ENCODE results near the gene CST3.

Gene CST3

GRCh38 chr20:23595941-23596340, 41.8 kb downstream of the CST3 start:
- no peak overlapping the region for H3K27ac ChIP-seq (ENCODE audit: extremely low read depth, low read depth, low read length)
- CTCF ChIA-PET = interaction anchor here (1.1 kb wide), 1 partner anchor 11 kb away, joined by 4 read pairs; no protein-coding TSS in a partner anchor
- no peaks in the 10 kb centered on the region for H3K36me3 ChIP-seq (ENCODE audit: control insufficient read depth in 2 of 2, insufficient read depth in 1 of 2, low read length in 2 of 2)
- 0 out of 2 replicates have a peak, but pooled peaks cover 3% of the 10 kb centered on the region for H3K4me1 ChIP-seq (ENCODE audit: control insufficient read depth, insufficient read depth, low read length)
- POLR2A ChIA-PET = no interaction called here
- H3K9me3 ChIP-seq (ENCODE audit: control insufficient read depth, insufficient read depth, low read depth, low read length) = no peaks in the 10 kb centered on the region
- H3K4me3 ChIP-seq (ENCODE audit: low read depth, low read length) = no peak overlapping the region
- TF ChIP-seq OSR2 (tag by site-specific recombination; IDR thresholded peaks at IDR 0.05) = no peak
- no peak for TF ChIP-seq KLF7 (tag by site-specific recombination; IDR thresholded peaks at IDR 0.05; ENCODE audit: borderline replicate concordance)
- no peak for TF ChIP-seq ZNF561 (tag by site-specific recombination; IDR thresholded peaks at IDR 0.05; ENCODE audit: borderline replicate concordance)
- TF ChIP-seq ZNF19 (tag by site-specific recombination; IDR thresholded peaks at IDR 0.05; ENCODE audit: low read depth) = no peak
- TF ChIP-seq ZNF660 (tag by site-specific recombination; IDR thresholded peaks at IDR 0.05) = no peak
- TF ChIP-seq ZBTB17 (tag by site-specific recombination; IDR thresholded peaks at IDR 0.05) = no peak
- TF ChIP-seq ZNF366 (tag by site-specific recombination; conservative IDR thresholded peaks at IDR 0.05) = no peak
- no peak for TF ChIP-seq HOXD13 (CRISPR knock-in tag; IDR thresholded peaks at IDR 0.05; ENCODE audit: borderline replicate concordance)
- TF ChIP-seq ZNF792 (tag by site-specific recombination; IDR thresholded peaks at IDR 0.05) = no peak
- no peak for TF ChIP-seq ZNF664 (tag by site-specific recombination; IDR thresholded peaks at IDR 0.05)
- TF ChIP-seq IKZF3 (tag by site-specific recombination; IDR thresholded peaks at IDR 0.05) = no peak
- TF ChIP-seq SP2 (tag by site-specific recombination; IDR thresholded peaks at IDR 0.05) = no peak
- TF ChIP-seq ZNF596 (tag by site-specific recombination; IDR thresholded peaks at IDR 0.05) = no peak
- TF ChIP-seq ZNF548 (tag by site-specific recombination; IDR thresholded peaks at IDR 0.05) = no peak
- TF ChIP-seq ZNF221 (tag by site-specific recombination; IDR thresholded peaks at IDR 0.05; ENCODE audit: borderline replicate concordance) = no peak
- no peak for TF ChIP-seq ATF2 (tag by site-specific recombination; IDR thresholded peaks at IDR 0.05; ENCODE audit: low read depth)
- no peak for TF ChIP-seq ZNF621 (tag by site-specific recombination; IDR thresholded peaks at IDR 0.05)
- no peak for TF ChIP-seq ZBTB1 (tag by site-specific recombination; IDR thresholded peaks at IDR 0.05)
- TF ChIP-seq ZNF488 (tag by site-specific recombination; IDR thresholded peaks at IDR 0.05) = no peak

- Histone ChIP-seq H3K9me3 (ENCODE audit: control insufficient read depth, insufficient read depth, low read depth, low read length) (no peaks in the 10 kb centered on the region), H3K36me3 (ENCODE audit: control insufficient read depth in 2 of 2, insufficient read depth in 1 of 2, low read length in 2 of 2) (no peaks in the 10 kb centered on the region), H3K27ac (ENCODE audit: extremely low read depth, low read depth, low read length) (no peak overlapping the region), H3K4me3 (ENCODE audit: low read depth, low read length) (no peak overlapping the region), H3K4me1 (ENCODE audit: control insufficient read depth, insufficient read depth, low read length) (no peaks in the 10 kb centered on the region)
- ChIA-PET POLR2A (no interaction called here), CTCF (no interaction called here)
- no peak for TF ChIP-seq ZSCAN18 (tag by site-specific recombination; IDR thresholded peaks at IDR 0.05)
- no peak for TF ChIP-seq ZNF623 (tag by site-specific recombination; IDR thresholded peaks at IDR 0.05)
- TF ChIP-seq GLI2 (tag by site-specific recombination; IDR thresholded peaks at IDR 0.05; ENCODE audit: borderline replicate concordance, low read depth) = no peak
- TF ChIP-seq RBAK (tag by site-specific recombination; IDR thresholded peaks at IDR 0.05) = no peak
- no peak for TF ChIP-seq ZXDB (tag by site-specific recombination; IDR thresholded peaks at IDR 0.05)
- TF ChIP-seq ZNF747 (tag by site-specific recombination; IDR thresholded peaks at IDR 0.05) = no peak
- no peak for TF ChIP-seq SP2 (tag by site-specific recombination; IDR thresholded peaks at IDR 0.05)
- no peak for TF ChIP-seq ZNF423 (tag by site-specific recombination; IDR thresholded peaks at IDR 0.05)
- no peak for TF ChIP-seq ZSCAN5A (tag by site-specific recombination; IDR thresholded peaks at IDR 0.05)
- no peak for TF ChIP-seq ZBTB21 (tag by site-specific recombination; IDR thresholded peaks at IDR 0.05)
- TF ChIP-seq YY2 (tag by site-specific recombination; IDR thresholded peaks at IDR 0.05) = no peak
- TF ChIP-seq ZNF645 (tag by site-specific recombination; IDR thresholded peaks at IDR 0.05) = no peak
- no peak for TF ChIP-seq ZSCAN23 (tag by site-specific recombination; IDR thresholded peaks at IDR 0.05)
Measured at GRCh38 chr20:23588434-23589403, 49.0 kb downstream of the CST3 start.
